Neuronal stem cell (in vitro differentiated cells): Measurements from ENCODE around the gene RGS11.
A peak's percentile ranks its signal among the peaks of the same experiment; 100 is the strongest.

ENCODE experiments used
- DNase-seq: peaks from one replicate; pipeline ENCODE4 v3.0.0-alpha.2; 2013; ENCODE audit warnings: low spot score
- H2AFZ ChIP-seq: one replicate; pipeline ENCODE4 v1.6.1; 2013; ENCODE audit warnings: mild to moderate bottlenecking, low read length, inconsistent platforms
- H2AK5ac ChIP-seq: 2 replicates; pipeline ENCODE4 v1.6.1; 2013; ENCODE audit warnings: low read depth, mild to moderate bottlenecking, inconsistent platforms, low read length, moderate library complexity, mixed read lengths
- H2BK120ac ChIP-seq: 2 replicates; pipeline ENCODE4 v1.6.1; 2013; ENCODE audit warnings: low read depth, mild to moderate bottlenecking, inconsistent platforms, low read length, moderate library complexity, mixed read lengths
- H2BK12ac ChIP-seq: one replicate; pipeline ENCODE4 v1.6.1; 2013; ENCODE audit warnings: low read length, inconsistent platforms
- H2BK15ac ChIP-seq: 2 replicates; pipeline ENCODE4 v1.6.1; 2013; ENCODE audit warnings: mild to moderate bottlenecking, low read length, inconsistent platforms, mixed read lengths
- H2BK5ac ChIP-seq: one replicate; pipeline ENCODE4 v1.6.1; 2013; ENCODE audit warnings: inconsistent platforms, mild to moderate bottlenecking, low read length, moderate library complexity
- H3K14ac ChIP-seq: one replicate; pipeline ENCODE4 v1.6.1; 2013; ENCODE audit warnings: low read length, inconsistent platforms
- H3K18ac ChIP-seq: 2 replicates; pipeline ENCODE4 v1.6.1; 2013; ENCODE audit warnings: low read length, inconsistent platforms
- H3K23ac ChIP-seq: 2 replicates; pipeline ENCODE4 v1.6.1; 2013; ENCODE audit warnings: low read depth, mild to moderate bottlenecking, mixed read lengths, low read length, inconsistent platforms; ENCODE audit not compliant: poor library complexity
- H3K27ac ChIP-seq: replicated peaks from 3 replicates; pipeline ENCODE4 v1.5.1; 2013; ENCODE audit warnings: low read length, inconsistent platforms
- H3K27me3 ChIP-seq, 3 experiments: 2 replicates each; pipeline ENCODE4 v1.6.1; 2013; ENCODE audit warnings: low read length in 3 of 3, mild to moderate bottlenecking in 2 of 3, inconsistent platforms in 1 of 3, low read depth in 1 of 3, mixed read lengths in 1 of 3, moderate library complexity in 1 of 3; ENCODE audit not compliant: control insufficient read depth in 3 of 3, insufficient read depth in 3 of 3
- H3K36me3 ChIP-seq, 2 donors: replicated peaks in 1 of 2; 2 replicates each; pipeline ENCODE4 v1.6.1; 2013; ENCODE audit warnings: low read length in 2 of 2; ENCODE audit not compliant: control insufficient read depth in 2 of 2, insufficient read depth in 2 of 2
- H3K4ac ChIP-seq: 2 replicates; pipeline ENCODE4 v1.6.1; 2013; ENCODE audit warnings: inconsistent platforms, mild to moderate bottlenecking, low read length, moderate library complexity
- H3K4me1 ChIP-seq, 2 donors: 1 replicate in 1 of 2; 2 replicates in 1 of 2; pipeline ENCODE4 v1.6.1; 2013; ENCODE audit warnings: low read length in 2 of 2, low read depth in 1 of 2; ENCODE audit not compliant: control insufficient read depth in 2 of 2, insufficient read depth in 1 of 2
- H3K4me2 ChIP-seq: one replicate; pipeline ENCODE4 v1.6.1; 2013; ENCODE audit warnings: mild to moderate bottlenecking, low read length, inconsistent platforms; ENCODE audit not compliant: insufficient read depth, poor library complexity, severe bottlenecking
- H3K4me3 ChIP-seq, 2 donors: 2 replicates each; pipeline ENCODE4 v1.5.1; 2013; ENCODE audit warnings: low read length in 2 of 2, mild to moderate bottlenecking in 2 of 2, inconsistent platforms in 1 of 2, moderate library complexity in 1 of 2
- H3K79me1 ChIP-seq: one replicate; pipeline ENCODE4 v1.6.1; 2013; ENCODE audit warnings: low read depth, mild to moderate bottlenecking, inconsistent platforms, low read length, moderate library complexity
- H3K9ac ChIP-seq: one replicate; pipeline ENCODE4 v1.6.1; 2013; ENCODE audit warnings: mild to moderate bottlenecking, low read depth, low read length, inconsistent platforms; ENCODE audit not compliant: poor library complexity
- H3K9me3 ChIP-seq, 2 donors: replicated peaks in 1 of 2; 2 replicates each; pipeline versions ENCODE3 to v1.6.1; 2013; ENCODE audit warnings: low read length in 2 of 2, mild to moderate bottlenecking in 2 of 2, inconsistent platforms in 1 of 2, low read depth in 1 of 2, mixed read lengths in 1 of 2, moderate library complexity in 1 of 2; ENCODE audit not compliant: control insufficient read depth in 2 of 2, insufficient read depth in 1 of 2
- H4K8ac ChIP-seq: one replicate; pipeline ENCODE4 v1.6.1; 2013; ENCODE audit warnings: low read depth, mild to moderate bottlenecking, inconsistent platforms, low read length, moderate library complexity
- H4K91ac ChIP-seq: one replicate; pipeline ENCODE4 v1.6.1; 2013; ENCODE audit warnings: low read length, low read depth, mild to moderate bottlenecking, inconsistent platforms; ENCODE audit not compliant: poor library complexity
- WGBS, 2 donors: extraction: QIAGEN DNeasy Blood & Tissue Kit; methylation state at CpG; one replicate each; pipeline ENCODE4 v1.1.7; 2013; ENCODE audit warnings: missing lambda C conversion rate in 2 of 2, mixed read lengths in 1 of 2; ENCODE audit not compliant: insufficient read length in 2 of 2, insufficient replicate concordance in 1 of 2; ENCODE audit errors: extremely low coverage in 2 of 2; 5-methylcytosine and 5-hydroxymethylcytosine counted together

RGS11 gene

GRCh38 chr16:287981-288920 is 12.5 kb upstream of the RGS11 start:
- no peak overlapping the region for H3K9ac ChIP-seq
- H3K4me1 ChIP-seq: no peaks in the 10 kb centered on the region
- H3K79me1 ChIP-seq: peaks cover 4% of the 10 kb centered on the region
- H3K4me2 ChIP-seq: no peak overlapping the region
- no peak overlapping the region for H2BK15ac ChIP-seq
- no peak overlapping the region for H3K18ac ChIP-seq
- H3K27me3 ChIP-seq: no peaks in the 10 kb centered on the region
- no peak overlapping the region for H2BK120ac ChIP-seq
- H2AK5ac ChIP-seq: no peak overlapping the region
- no peak for DNase-seq
- H2BK5ac ChIP-seq: no peak overlapping the region
- peaks cover 5 to 10% of the 10 kb centered on the region in 2 donors for H3K9me3 ChIP-seq
- H4K8ac ChIP-seq: no peak overlapping the region
- no peak overlapping the region for H3K14ac ChIP-seq
- no peak overlapping the region for H4K91ac ChIP-seq
- no CpG with 5 or more reads among the region's 33 CpGs for WGBS, 2 donors
- no peak overlapping the region for H2AFZ ChIP-seq
- H3K4me3 ChIP-seq: no peak overlapping the region
- peak overlapping the region; percentile 34 for H3K23ac ChIP-seq
- peaks cover 31 to 68% of the 10 kb centered on the region in 2 donors for H3K36me3 ChIP-seq
- H2BK12ac ChIP-seq: no peak overlapping the region
- no peak overlapping the region for H3K4ac ChIP-seq
- no peak overlapping the region for H3K27ac ChIP-seq

- no peak overlapping the region for H4K91ac ChIP-seq
- H3K4me2 ChIP-seq: no peak overlapping the region
- H3K14ac ChIP-seq: no peak overlapping the region
- no peak overlapping the region for H3K27ac ChIP-seq
- H3K4me1 ChIP-seq: no peaks in the 10 kb centered on the region
- H3K27me3 ChIP-seq: peaks cover 0 to 8% (median 0%) of the 10 kb centered on the region in 3 experiments
- peak overlapping the region; percentile 65 for H3K23ac ChIP-seq
- no peak overlapping the region for H2AK5ac ChIP-seq
- H2BK5ac ChIP-seq: no peak overlapping the region
- H2BK15ac ChIP-seq: no peak overlapping the region
- peaks cover 5 to 10% of the 10 kb centered on the region in 2 donors for H3K9me3 ChIP-seq
- H2BK12ac ChIP-seq: no peak overlapping the region
- no peak overlapping the region for H2AFZ ChIP-seq
- WGBS, 2 donors: no CpG with 5 or more reads among the region's 16 CpGs
- H3K18ac ChIP-seq: no peak overlapping the region
- H3K4ac ChIP-seq: no peak overlapping the region
- no peak overlapping the region for H3K9ac ChIP-seq
- H2BK120ac ChIP-seq: no peak overlapping the region
- DNase-seq: no peak
- no peak overlapping the region for H4K8ac ChIP-seq
- H3K4me3 ChIP-seq: no peak overlapping the region
- H3K36me3 ChIP-seq: peaks cover 24 to 60% of the 10 kb centered on the region in 2 donors
- H3K79me1 ChIP-seq: peaks cover 4% of the 10 kb centered on the region
Observed at GRCh38 chr16:287298-287811, 11.6 kb upstream of the RGS11 start.

GRCh38 chr16:286491-287297 is 10.9 kb upstream of the RGS11 start:
- H3K23ac ChIP-seq: no peak overlapping the region
- peaks cover 0 to 13% (median 3%) of the 10 kb centered on the region in 3 experiments for H3K27me3 ChIP-seq
- H3K4ac ChIP-seq: no peak overlapping the region
- peaks cover 5 to 10% of the 10 kb centered on the region in 2 donors for H3K9me3 ChIP-seq
- WGBS, 2 donors: no CpG with 5 or more reads among the region's 22 CpGs
- no peaks in the 10 kb centered on the region for H3K4me1 ChIP-seq
- no peak overlapping the region for H3K9ac ChIP-seq
- no peak overlapping the region for H3K4me3 ChIP-seq
- H3K4me2 ChIP-seq: no peak overlapping the region
- no peak overlapping the region for H4K8ac ChIP-seq
- H3K36me3 ChIP-seq: peaks cover 24 to 54% of the 10 kb centered on the region in 2 donors
- no peak overlapping the region for H3K27ac ChIP-seq
- H2BK15ac ChIP-seq: no peak overlapping the region
- H2AK5ac ChIP-seq: peak overlapping the region; percentile 19
- no peak overlapping the region for H2AFZ ChIP-seq
- no peak overlapping the region for H2BK5ac ChIP-seq
- peak overlapping the region; percentile 47 for H3K14ac ChIP-seq
- no peak overlapping the region for H3K18ac ChIP-seq
- no peak overlapping the region for H4K91ac ChIP-seq
- no peak for DNase-seq
- H2BK120ac ChIP-seq: no peak overlapping the region
- peaks cover 4% of the 10 kb centered on the region for H3K79me1 ChIP-seq
- no peak overlapping the region for H2BK12ac ChIP-seq
